Endothelial cell of umbilical vein (primary cell): ENCODE results near the gene ASPSCR1. TPM values are rescaled to one million over a fixed set of nuclear protein-coding genes. Genes with fewer than 3 reads are reported as not detected.

Source experiments
- BruUV-seq: library from RNA; stranded (reverse); fragments of 400-500 nt; replicated peaks from 2 replicates; lab custom pipeline; 2021; lab: Mats Ljungman, UMichigan
- CTCF ChIA-PET: fragments of 300-600, 350-600 bp; sonication (Branson Sonifier 250); formaldehyde crosslinking; loops from one replicate; lab custom pipeline; 2021; ENCODE audit warnings: antibody characterized with exemption, inconsistent platforms; lab: Charles Lee
- POLR2A ChIA-PET: fragments of 300-600, 350-600 bp; sonication (Branson Sonifier 250); formaldehyde crosslinking; loops from one replicate; lab custom pipeline; 2021; ENCODE audit warnings: antibody characterized with exemption, inconsistent platforms; lab: Charles Lee
- DNase-seq: peaks from one replicate; pipeline ENCODE4 v3.0.0-alpha.2; 2011; ENCODE audit warnings: low read depth, low spot score
- FAIRE-seq: peaks from 2 replicates; lab custom pipeline; 2011; peaks lifted over from hg19 to GRCh38; lab: Jason Lieb, UNC
- H2AFZ ChIP-seq: 2 replicates; pipeline ENCODE4 v1.6.0; 2012; ENCODE audit warnings: low read depth, low read length, control low read depth, inconsistent platforms
- H3K27ac ChIP-seq: 2 replicates; pipeline ENCODE4 v1.5.1; 2011; ENCODE audit warnings: low read depth, mild to moderate bottlenecking, control low read depth, low read length, moderate library complexity; ENCODE audit not compliant: insufficient read depth
- H3K27me3 ChIP-seq, 2 experiments: 2 replicates each; pipeline versions ENCODE4 v1.6.0 to v1.6.1; 2011; ENCODE audit warnings: low read length in 2 of 2, mixed read lengths in 1 of 2; ENCODE audit not compliant: control insufficient read depth in 2 of 2, insufficient read depth in 2 of 2
- H3K36me3 ChIP-seq, 2 experiments: 2 replicates in 1 of 2; 3 replicates in 1 of 2; pipeline ENCODE4 v1.5.1; 2011; ENCODE audit warnings: low read length in 2 of 2, mild to moderate bottlenecking in 1 of 2, moderate library complexity in 1 of 2; ENCODE audit not compliant: control insufficient read depth in 2 of 2, insufficient read depth in 2 of 2; ENCODE audit errors: extremely low read depth in 1 of 2
- H3K4me1 ChIP-seq: 3 replicates; pipeline ENCODE4 v1.5.1; 2011; ENCODE audit warnings: mild to moderate bottlenecking, low read length; ENCODE audit not compliant: control insufficient read depth, insufficient read depth; ENCODE audit errors: extremely low read depth
- H3K4me2 ChIP-seq: 2 replicates; pipeline ENCODE4 v1.6.1; 2011; ENCODE audit warnings: low read length, control low read depth, mixed read lengths; ENCODE audit not compliant: insufficient read depth
- H3K4me3 ChIP-seq, 3 experiments: fragments of 200-600 bp in 1 of 3; sonication (generic), shearing (Covaris generic) in 1 of 3; replicated peaks in 1 of 3; 2 replicates each; pipeline ENCODE4 v1.5.1; 2011 to 2016; ENCODE audit warnings: control low read depth in 3 of 3, low read length in 3 of 3, mild to moderate bottlenecking in 2 of 3, inconsistent platforms in 1 of 3, low read depth in 1 of 3, moderate library complexity in 1 of 3; ENCODE audit not compliant: insufficient read depth in 1 of 3
- H3K79me2 ChIP-seq: 2 replicates; pipeline ENCODE4 v1.6.0; 2012; ENCODE audit warnings: low read length, inconsistent platforms; ENCODE audit not compliant: control insufficient read depth, insufficient read depth
- H3K9ac ChIP-seq: replicated peaks from 2 replicates; pipeline ENCODE3; 2011; ENCODE audit warnings: low read length, control low read depth; ENCODE audit not compliant: insufficient read depth; ENCODE audit errors: extremely low read depth
- H3K9me1 ChIP-seq: replicated peaks from 3 replicates; pipeline ENCODE4 v1.6.0; 2011; ENCODE audit warnings: mild to moderate bottlenecking, low read length; ENCODE audit not compliant: control insufficient read depth, insufficient read depth; ENCODE audit errors: extremely low read depth
- H3K9me3 ChIP-seq: replicated peaks from 2 replicates; pipeline ENCODE4 v1.5.1; 2012; ENCODE audit warnings: low read length, inconsistent platforms; ENCODE audit not compliant: control insufficient read depth, insufficient read depth
- H4K20me1 ChIP-seq: replicated peaks from 2 replicates; pipeline ENCODE3; 2011; ENCODE audit warnings: mild to moderate bottlenecking, low read length; ENCODE audit not compliant: control insufficient read depth, insufficient read depth; ENCODE audit errors: extremely low read depth
- EZH2 ChIP-seq: IDR thresholded peaks from 2 replicates; pipeline ENCODE4 v1.6.1; 2012; ENCODE audit warnings: borderline replicate concordance, low read depth, mild to moderate bottlenecking, moderate library complexity, low read length, inconsistent platforms; ENCODE audit not compliant: severe bottlenecking
- FOS ChIP-seq: IDR thresholded peaks from 2 replicates; pipeline ENCODE4 v1.6.1; 2011; ENCODE audit warnings: mild to moderate bottlenecking, low read length, moderate library complexity, borderline replicate concordance; ENCODE audit not compliant: insufficient read depth
- GATA2 ChIP-seq: IDR thresholded peaks from 2 replicates; pipeline ENCODE4 v1.7.0; 2011; ENCODE audit warnings: low read depth, mild to moderate bottlenecking, moderate library complexity, mixed read lengths, low read length; ENCODE audit not compliant: insufficient read length, insufficient read depth
- JUN ChIP-seq: IDR thresholded peaks from 2 replicates; pipeline ENCODE4 v1.6.1; 2011; ENCODE audit warnings: borderline replicate concordance, low read depth; ENCODE audit not compliant: insufficient read length, insufficient read depth
- MYC ChIP-seq: IDR thresholded peaks from one replicate; pipeline ENCODE4 v1.6.1; 2011; ENCODE audit warnings: mild to moderate bottlenecking, low read depth, low read length
- POLR2A ChIP-seq: IDR thresholded peaks from 2 replicates; pipeline ENCODE4 v1.6.1; 2012; ENCODE audit warnings: low read depth, mild to moderate bottlenecking, control low read depth, low read length
- POLR2AphosphoS5 ChIP-seq: IDR thresholded peaks from 2 replicates; pipeline ENCODE4 v1.6.1; 2012; ENCODE audit warnings: low read depth, mild to moderate bottlenecking, control low read depth, low read length, moderate library complexity; ENCODE audit not compliant: insufficient read depth
- dilution Hi-C: fragments of 300-500 bp; cut with MboI; formaldehyde crosslinking; loops from one replicate; pipeline ENCODE4 v1.15.0; 2019; ENCODE audit warnings: low sequenced_read_pairs; ENCODE audit not compliant: extremely low pct_ligation_motif_present
- intact Hi-C: fragments of 100-400 bp; cut with micrococcal nuclease; formaldehyde crosslinking; loops from one replicate; pipeline ENCODE4 v1.10.0; 2022
- polyA plus RNA-seq, 4 experiments: library from polyadenylated mRNA; depleted of rRNA in 3 of 4; stranded (reverse) in 3 of 4; unstranded in 1 of 4; fragments of >200 nt; gene quantifications; 2 replicates each; pipeline versions ENCODE4 v1.2.1 to v1.2.3, GENCODE V29; 2011 to 2012; ENCODE audit warnings: missing spikeins in 1 of 4
- total RNA-seq: library from RNA; stranded (reverse); gene quantifications from 2 replicates; pipeline ENCODE4 v1.2.3, GENCODE V29; 2021
- TF ChIP-seq, protein P1 (sequence below), 2 donors: IDR thresholded peaks; 1 replicate in 1 of 2; 2 replicates in 1 of 2; pipeline ENCODE4 v1.5.1; 2011; ENCODE audit warnings: low read length in 2 of 2, mild to moderate bottlenecking in 2 of 2, moderate library complexity in 2 of 2, control low read depth in 1 of 2, inconsistent platforms in 1 of 2, low read depth in 1 of 2; ENCODE audit not compliant: insufficient read depth in 1 of 2; ENCODE audit errors: extremely low read depth in 1 of 2
- TF ChIP-seq, protein P2 (sequence below): IDR thresholded peaks from 2 replicates; pipeline ENCODE4 v1.6.1; 2011; ENCODE audit not compliant: insufficient read depth, insufficient read length

Gene ASPSCR1
- total and polyA plus RNA-seq, 2 donors (not counting 3 experiments of a cell fraction or from before 2014, with no cell fraction given) = 24.8 to 36.5 TPM

DNA sequence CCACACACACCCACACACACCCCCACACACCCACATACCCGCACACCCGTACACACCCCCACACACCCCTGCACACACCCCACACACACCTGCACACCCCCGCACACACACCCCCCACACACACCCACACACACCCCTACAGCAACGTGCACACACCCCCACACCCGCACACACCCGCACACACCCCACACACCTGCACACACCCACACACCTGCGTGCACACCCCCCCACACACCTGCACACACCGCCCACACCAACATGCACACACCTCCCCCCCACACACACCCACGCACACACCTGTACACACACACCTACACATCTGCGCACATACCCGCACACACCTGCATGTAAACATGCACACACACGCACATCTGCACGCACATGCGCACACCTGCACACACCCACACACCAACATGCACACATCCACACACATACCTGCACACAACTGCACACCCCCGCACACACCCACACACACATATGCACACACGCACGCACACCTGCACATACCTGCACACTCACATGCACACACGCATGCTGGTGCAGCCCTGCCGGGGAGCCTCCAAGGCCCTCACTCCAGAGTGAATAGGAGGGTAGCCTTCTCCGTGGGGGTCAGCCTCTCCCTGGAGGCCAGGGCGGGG lies 7.5 kb downstream of the ASPSCR1 start:
- no peak for TF ChIP-seq GATA2
- no peak for TF ChIP-seq FOS
- TF ChIP-seq MYC = no peak
- TF ChIP-seq JUN = no peak
- TF ChIP-seq, protein P1, sequence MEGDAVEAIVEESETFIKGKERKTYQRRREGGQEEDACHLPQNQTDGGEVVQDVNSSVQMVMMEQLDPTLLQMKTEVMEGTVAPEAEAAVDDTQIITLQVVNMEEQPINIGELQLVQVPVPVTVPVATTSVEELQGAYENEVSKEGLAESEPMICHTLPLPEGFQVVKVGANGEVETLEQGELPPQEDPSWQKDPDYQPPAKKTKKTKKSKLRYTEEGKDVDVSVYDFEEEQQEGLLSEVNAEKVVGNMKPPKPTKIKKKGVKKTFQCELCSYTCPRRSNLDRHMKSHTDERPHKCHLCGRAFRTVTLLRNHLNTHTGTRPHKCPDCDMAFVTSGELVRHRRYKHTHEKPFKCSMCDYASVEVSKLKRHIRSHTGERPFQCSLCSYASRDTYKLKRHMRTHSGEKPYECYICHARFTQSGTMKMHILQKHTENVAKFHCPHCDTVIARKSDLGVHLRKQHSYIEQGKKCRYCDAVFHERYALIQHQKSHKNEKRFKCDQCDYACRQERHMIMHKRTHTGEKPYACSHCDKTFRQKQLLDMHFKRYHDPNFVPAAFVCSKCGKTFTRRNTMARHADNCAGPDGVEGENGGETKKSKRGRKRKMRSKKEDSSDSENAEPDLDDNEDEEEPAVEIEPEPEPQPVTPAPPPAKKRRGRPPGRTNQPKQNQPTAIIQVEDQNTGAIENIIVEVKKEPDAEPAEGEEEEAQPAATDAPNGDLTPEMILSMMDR (IDR thresholded peaks at IDR 0.05; ENCODE audit: extremely low read depth in 1 of 2, insufficient read depth in 1 of 2, low read depth in 1 of 2, low read length in 2 of 2) = no peak
- no peak for TF ChIP-seq EZH2
- no peak for TF ChIP-seq POLR2A
- no peak for TF ChIP-seq POLR2AphosphoS5
- TF ChIP-seq, protein P2, sequence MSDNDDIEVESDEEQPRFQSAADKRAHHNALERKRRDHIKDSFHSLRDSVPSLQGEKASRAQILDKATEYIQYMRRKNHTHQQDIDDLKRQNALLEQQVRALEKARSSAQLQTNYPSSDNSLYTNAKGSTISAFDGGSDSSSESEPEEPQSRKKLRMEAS = no peak
- Histone ChIP-seq H3K36me3 (peaks cover 0 to 20% of the 10 kb centered on the region in 2 experiments), H3K79me2 (no peaks in the 10 kb centered on the region), H4K20me1 (no peaks in the 10 kb centered on the region), H3K4me2 (no peak overlapping the region), H3K9me3 (no peaks in the 10 kb centered on the region), H3K9me1 (no peaks in the 10 kb centered on the region), H3K4me3 (no peak overlapping the region), H3K27me3 (no peaks in the 10 kb centered on the region), H3K27ac (no peak overlapping the region), H3K9ac (no peak overlapping the region), H3K4me1 (no peaks in the 10 kb centered on the region), H2AFZ (no peak overlapping the region)
- dilution Hi-C loops = no loop called here
- ChIA-PET CTCF (interaction anchor here (1.2 to 1.4 kb wide), 3 partner anchors 19 to 38 kb away, joined by 3 to 4 read pairs (median 3); partner anchors contain the start of genes CENPX and LRRC45), POLR2A (no interaction called here)
- intact Hi-C loops = no loop called here
- no peak for DNase-seq
- no peak for FAIRE-seq
- no TSS peak for BruUV-seq
